IMR-90 (cell line): ENCODE results near the gene NTPCR. TPM values are rescaled to one million over a fixed set of nuclear protein-coding genes. Genes with fewer than 3 reads are reported as not detected.
"Not testable (repeated sequence)": the region's sequence is repeated elsewhere in the genome, so short reads cannot be mapped to it uniquely, and the experiment has no call there.

ENCODE experiments used
- ATAC-seq: fragments of 200-7000 bp; cut with Tn5 transposase; 2 replicates; pipeline ENCODE4 v1.9.1; 2020; ENCODE audit warnings: low read depth, mild to moderate bottlenecking, moderate library complexity
- BruUV-seq: library from RNA; stranded (reverse); fragments of 400-500 nt; replicated peaks from 2 replicates; lab custom pipeline; 2021; lab: Mats Ljungman, UMichigan
- CTCF ChIA-PET: fragments of 300-600 bp; formaldehyde crosslinking; extraction: SDS; loops from one replicate; lab custom pipeline; 2021; ENCODE audit warnings: antibody characterized with exemption; lab: Yijun Ruan, JAX
- POLR2A ChIA-PET: fragments of 300-600 bp; sonication (Branson Sonifier 250); formaldehyde crosslinking; loops from one replicate; lab custom pipeline; 2022; ENCODE audit warnings: antibody characterized with exemption; ENCODE audit not compliant: unreplicated experiment; lab: Charles Lee
- DNase-seq: peaks from one replicate; pipeline ENCODE4 v3.0.0; 2013
- H2AFZ ChIP-seq: replicated peaks from 2 replicates; pipeline ENCODE3; 2013; ENCODE audit warnings: low read length, mild to moderate bottlenecking; ENCODE audit not compliant: poor library complexity
- H2AK5ac ChIP-seq: 2 replicates; pipeline ENCODE4 v1.6.1; 2013; ENCODE audit warnings: low read depth, low read length, inconsistent platforms
- H2AK9ac ChIP-seq: replicated peaks from 2 replicates; pipeline ENCODE3; 2013; ENCODE audit warnings: mild to moderate bottlenecking, low read depth, low read length, moderate library complexity; ENCODE audit not compliant: poor library complexity
- H2BK120ac ChIP-seq: 2 replicates; pipeline ENCODE4 v1.6.1; 2013; ENCODE audit warnings: low read depth, low read length, inconsistent platforms
- H2BK15ac ChIP-seq: 3 replicates; pipeline ENCODE4 v1.6.1; 2013; ENCODE audit warnings: low read depth, low read length, inconsistent platforms
- H2BK20ac ChIP-seq: 2 replicates; pipeline ENCODE4 v1.6.1; 2013; ENCODE audit warnings: low read depth, mild to moderate bottlenecking, inconsistent platforms, low read length, moderate library complexity
- H2BK5ac ChIP-seq: 2 replicates; pipeline ENCODE4 v1.6.1; 2013; ENCODE audit warnings: mild to moderate bottlenecking, low read depth, low read length, inconsistent platforms; ENCODE audit not compliant: poor library complexity, severe bottlenecking
- H3K14ac ChIP-seq: replicated peaks from 2 replicates; pipeline ENCODE4 v1.6.1; 2013; ENCODE audit warnings: low read depth, low read length, inconsistent platforms
- H3K18ac ChIP-seq: 2 replicates; pipeline ENCODE4 v1.6.1; 2013; ENCODE audit warnings: low read depth, low read length, control low read depth
- H3K23ac ChIP-seq: 2 replicates; pipeline ENCODE4 v1.6.1; 2013; ENCODE audit warnings: low read depth, low read length, inconsistent platforms
- H3K27ac ChIP-seq: 2 replicates; pipeline ENCODE4 v1.5.1; 2013; ENCODE audit warnings: mild to moderate bottlenecking, control low read depth, low read length; ENCODE audit not compliant: insufficient read depth
- H3K27me3 ChIP-seq: 2 replicates; pipeline ENCODE4 v1.6.1; 2013; ENCODE audit warnings: low read length; ENCODE audit not compliant: control insufficient read depth, insufficient read depth
- H3K36me3 ChIP-seq: 2 replicates; pipeline ENCODE4 v1.6.1; 2013; ENCODE audit warnings: low read length, mixed read lengths; ENCODE audit not compliant: control insufficient read depth, insufficient read depth
- H3K4ac ChIP-seq: 2 replicates; pipeline ENCODE4 v1.6.1; 2013; ENCODE audit warnings: low read depth, low read length, inconsistent platforms
- H3K4me1 ChIP-seq: 2 replicates; pipeline ENCODE4 v1.6.1; 2013; ENCODE audit warnings: low read length, mixed read lengths; ENCODE audit not compliant: control insufficient read depth, insufficient read depth
- H3K4me2 ChIP-seq: 2 replicates; pipeline ENCODE4 v1.6.1; 2013; ENCODE audit warnings: low read depth, mild to moderate bottlenecking, control low read depth, low read length, moderate library complexity
- H3K4me3 ChIP-seq: 2 replicates; pipeline ENCODE4 v1.5.1; 2013; ENCODE audit warnings: low read depth, mild to moderate bottlenecking, control low read depth, low read length, moderate library complexity; ENCODE audit not compliant: insufficient read depth
- H3K56ac ChIP-seq: 2 replicates; pipeline ENCODE4 v1.6.1; 2013; ENCODE audit warnings: low read length, inconsistent platforms; ENCODE audit not compliant: insufficient read depth; ENCODE audit errors: extremely low read depth
- H3K79me1 ChIP-seq, 2 experiments: 2 replicates each; pipeline ENCODE4 v1.6.1; 2013; ENCODE audit warnings: low read length in 2 of 2, inconsistent platforms in 1 of 2, low read depth in 1 of 2
- H3K9ac ChIP-seq: 2 replicates; pipeline ENCODE4 v1.6.1; 2013; ENCODE audit warnings: low read depth, low read length, control low read depth
- H3K9me1 ChIP-seq: 2 replicates; pipeline ENCODE4 v1.6.1; 2013; ENCODE audit warnings: low read length, inconsistent platforms; ENCODE audit not compliant: insufficient read depth
- H3K9me3 ChIP-seq: 2 replicates; pipeline ENCODE4 v1.6.1; 2013; ENCODE audit warnings: low read length; ENCODE audit not compliant: control insufficient read depth, insufficient read depth
- H4K20me1 ChIP-seq: 2 replicates; pipeline ENCODE4 v1.6.1; 2013; ENCODE audit warnings: low read length, inconsistent platforms; ENCODE audit not compliant: insufficient read depth
- H4K5ac ChIP-seq: 2 replicates; pipeline ENCODE4 v1.6.1; 2013; ENCODE audit warnings: mild to moderate bottlenecking, low read depth, low read length, control low read depth
- H4K8ac ChIP-seq, 2 experiments: 2 replicates each; pipeline ENCODE4 v1.6.1; 2013; ENCODE audit warnings: low read depth in 2 of 2, low read length in 2 of 2, control low read depth in 1 of 2, inconsistent platforms in 1 of 2
- H4K91ac ChIP-seq: 2 replicates; pipeline ENCODE4 v1.6.1; 2013; ENCODE audit warnings: low read depth, low read length, inconsistent platforms; ENCODE audit not compliant: insufficient read depth
- BHLHE40 ChIP-seq: fragments of 150-350 bp; IDR thresholded peaks from 2 replicates; pipeline ENCODE4 v1.6.1; 2016; ENCODE audit warnings: mild to moderate bottlenecking, low read depth, low read length
- MAZ ChIP-seq: IDR thresholded peaks from 2 replicates; pipeline ENCODE4 v1.6.1; 2012; ENCODE audit warnings: low read depth, mild to moderate bottlenecking, low read length, improper control_type of control experiment, moderate library complexity, borderline replicate concordance
- RAD21 ChIP-seq: IDR thresholded peaks from 2 replicates; pipeline ENCODE4 v1.6.1; 2012; ENCODE audit warnings: low read length, improper control_type of control experiment
- WGBS, 2 experiments: methylation state at CpG; one replicate each; pipeline versions ENCODE4 v1.1.5 to v1.1.7; 2013; ENCODE audit warnings: missing lambda C conversion rate in 2 of 2; ENCODE audit not compliant: insufficient read length in 1 of 2; ENCODE audit errors: extremely low coverage in 2 of 2; 5-methylcytosine and 5-hydroxymethylcytosine counted together
- dilution Hi-C: fragments of 300-500 bp; cut with HindIII; formaldehyde crosslinking; loops from one replicate; pipeline ENCODE4 v1.14.3; 2018; ENCODE audit warnings: low sequenced_read_pairs; ENCODE audit not compliant: unreplicated experiment
- in situ Hi-C: fragments of 300-500 bp; cut with MboI; formaldehyde crosslinking; loops from 3 replicates; pipeline ENCODE4 v1.14.3; 2019; ENCODE audit warnings: low sequenced_read_pairs, inconsistent platforms, mixed read lengths
- intact Hi-C: fragments of 100-400 bp; cut with micrococcal nuclease; formaldehyde crosslinking; loops from 2 replicates; pipeline ENCODE4 v1.10.0; 2022
- polyA plus RNA-seq, 3 experiments: library from polyadenylated mRNA; depleted of rRNA; stranded (reverse); fragments of >200 nt; gene quantifications; 2 replicates each; pipeline ENCODE4 v1.2.3, GENCODE V29; 2012; ENCODE audit warnings: low replicate concordance in 1 of 3
- total RNA-seq: library from RNA; depleted of rRNA; stranded (reverse); fragments of >200 nt; gene quantifications from 2 replicates; pipeline ENCODE4 v1.2.3, GENCODE V29; 2012
- TF ChIP-seq, protein P1 (sequence below): fragments of 150-350 bp; IDR thresholded peaks from 2 replicates; pipeline ENCODE4 v1.6.1; 2017; ENCODE audit warnings: mild to moderate bottlenecking, antibody characterized with exemption, low read length, low read depth

Gene NTPCR
- total and polyA plus RNA-seq, 2 of the 4 experiments (the other 2 are of a cell fraction): 13.3 to 16.5 TPM

DNA sequence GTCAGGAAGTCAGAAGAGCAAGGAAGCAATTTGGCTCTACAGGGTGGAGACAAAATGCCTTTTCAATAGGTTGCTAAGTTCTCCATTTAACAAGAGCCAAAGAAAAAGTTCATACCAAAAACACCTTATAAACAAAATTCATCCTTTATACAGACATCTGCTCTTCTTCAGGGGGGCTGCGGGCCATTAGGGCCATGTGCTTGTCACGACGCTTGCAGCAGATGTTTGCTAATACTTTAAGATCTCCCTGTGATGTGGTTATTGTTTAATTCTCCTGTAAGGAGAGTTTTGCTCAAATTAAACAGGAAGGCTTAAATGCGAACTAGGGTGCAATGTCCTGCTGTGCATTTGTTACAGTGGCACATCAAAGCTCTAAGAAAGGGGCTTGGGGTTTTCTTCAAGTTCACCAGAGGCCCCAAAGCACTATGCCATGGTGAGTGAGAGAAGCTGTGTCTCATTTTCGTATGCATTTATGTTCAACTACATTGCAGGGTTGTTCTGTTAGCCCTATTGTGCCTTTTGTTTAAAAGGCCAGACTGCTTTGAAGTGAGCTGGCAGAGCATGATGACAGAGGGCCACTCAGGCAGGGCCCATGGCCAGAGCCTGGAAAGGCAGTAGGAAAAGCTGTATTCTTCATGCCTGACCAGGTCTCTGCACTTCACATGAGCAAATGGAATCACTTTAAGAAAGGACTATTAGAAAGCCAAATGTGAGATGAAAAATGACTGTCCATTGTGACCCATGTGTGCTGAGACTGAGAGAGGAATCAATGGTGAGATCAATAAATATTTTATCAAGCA lies 24.8 kb upstream of the NTPCR start:
- H2AK9ac ChIP-seq: no peak overlapping the region
- H4K20me1 ChIP-seq: no peaks in the 10 kb centered on the region
- in situ Hi-C loops (no loop called here), intact Hi-C loops (no loop called here), dilution Hi-C loops (loop anchor here (25.0 kb wide), 1 partner anchor 88 kb away; no protein-coding TSS in a partner anchor)
- H3K14ac ChIP-seq: no peak overlapping the region
- H2BK20ac ChIP-seq: no peak overlapping the region
- H2BK15ac ChIP-seq: no peak overlapping the region
- ChIA-PET POLR2A (no interaction called here), CTCF (no interaction called here)
- no peak overlapping the region for H3K56ac ChIP-seq
- H3K4me1 ChIP-seq: no peaks in the 10 kb centered on the region
- H3K36me3 ChIP-seq: no peaks in the 10 kb centered on the region
- no peak overlapping the region for H4K5ac ChIP-seq
- H3K4ac ChIP-seq: no peak overlapping the region
- DNase-seq (no peak), ATAC-seq (no peak)
- H3K9me1 ChIP-seq: 0 out of 2 replicates have a peak, but pooled peaks cover 3% of the 10 kb centered on the region
- H3K4me2 ChIP-seq: no peak overlapping the region
- no peak overlapping the region for H2AFZ ChIP-seq
- no peaks in the 10 kb centered on the region for H3K9me3 ChIP-seq
- no peak overlapping the region for H2BK120ac ChIP-seq
- H3K9ac ChIP-seq: no peak overlapping the region
- H4K91ac ChIP-seq: no peak overlapping the region
- H2BK5ac ChIP-seq: no peak overlapping the region
- no peak overlapping the region for H4K8ac ChIP-seq
- BruUV-seq: no TSS peak
- peaks cover 2% of the 10 kb centered on the region; the same call in 1 of the 2 replicates for H3K27me3 ChIP-seq
- no peak overlapping the region for H3K18ac ChIP-seq
- TF ChIP-seq MAZ (no peak), BHLHE40 (no peak), RAD21 (no peak)
- TF ChIP-seq, protein P1, sequence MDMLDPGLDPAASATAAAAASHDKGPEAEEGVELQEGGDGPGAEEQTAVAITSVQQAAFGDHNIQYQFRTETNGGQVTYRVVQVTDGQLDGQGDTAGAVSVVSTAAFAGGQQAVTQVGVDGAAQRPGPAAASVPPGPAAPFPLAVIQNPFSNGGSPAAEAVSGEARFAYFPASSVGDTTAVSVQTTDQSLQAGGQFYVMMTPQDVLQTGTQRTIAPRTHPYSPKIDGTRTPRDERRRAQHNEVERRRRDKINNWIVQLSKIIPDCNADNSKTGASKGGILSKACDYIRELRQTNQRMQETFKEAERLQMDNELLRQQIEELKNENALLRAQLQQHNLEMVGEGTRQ: no peak
- no peak overlapping the region for H3K27ac ChIP-seq
- WGBS, 2 experiments: no CpG with 5 or more reads among the region's 5 CpGs
- H3K79me1 ChIP-seq: no peaks in the 10 kb centered on the region
- H3K4me3 ChIP-seq: no peak overlapping the region
- H3K23ac ChIP-seq: no peak overlapping the region; the same call in 1 of the 2 replicates
- no peak overlapping the region for H2AK5ac ChIP-seq

DNA sequence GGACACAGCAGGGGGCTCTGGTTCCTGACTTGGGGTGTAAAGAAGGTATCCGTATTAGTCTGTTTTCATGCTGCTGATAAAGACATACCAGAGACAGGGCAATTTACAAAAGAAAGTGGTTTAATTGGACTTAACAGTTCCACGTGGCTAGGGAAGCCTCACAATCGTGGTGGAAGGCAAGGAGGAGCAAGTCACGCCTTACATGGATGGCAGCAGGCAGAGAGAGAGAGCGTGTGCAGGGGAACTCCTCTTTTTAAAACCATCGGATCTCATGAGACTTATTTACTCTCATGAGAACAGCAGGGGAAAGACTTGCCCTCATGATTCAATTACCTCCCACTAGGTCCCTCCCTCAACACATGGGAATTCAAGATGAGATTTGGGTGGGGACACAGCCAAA lies 23.2 kb upstream of the NTPCR start:
- H3K4me3 ChIP-seq, H2BK20ac ChIP-seq, H3K9ac ChIP-seq, H4K20me1 ChIP-seq, intact Hi-C loops, H3K9me3 ChIP-seq, H2BK120ac ChIP-seq, H2BK15ac ChIP-seq, H3K4me1 ChIP-seq, H3K9me1 ChIP-seq, CTCF ChIA-PET, ATAC-seq, H3K23ac ChIP-seq, BruUV-seq, H3K27me3 ChIP-seq, DNase-seq, H3K4me2 ChIP-seq, H4K5ac ChIP-seq, H3K4ac ChIP-seq, H3K18ac ChIP-seq, H2AK9ac ChIP-seq, H4K8ac ChIP-seq, H2AK5ac ChIP-seq, H3K56ac ChIP-seq, POLR2A ChIA-PET, H4K91ac ChIP-seq, H2BK5ac ChIP-seq, H3K79me1 ChIP-seq, H3K36me3 ChIP-seq, H3K27ac ChIP-seq, in situ Hi-C loops, H3K14ac ChIP-seq, H2AFZ ChIP-seq: not testable (repeated sequence)
- dilution Hi-C loops: loop anchor here (25.0 kb wide), 1 partner anchor 90 kb away; no protein-coding TSS in a partner anchor
- 67% methylated on average over 3 of the region's 6 CpGs; no CpG with 5 or more reads in 1 of the 2 experiments for WGBS, 2 experiments
